ENCODE data around the gene CRACDL.

Gene CRACDL

DNA sequence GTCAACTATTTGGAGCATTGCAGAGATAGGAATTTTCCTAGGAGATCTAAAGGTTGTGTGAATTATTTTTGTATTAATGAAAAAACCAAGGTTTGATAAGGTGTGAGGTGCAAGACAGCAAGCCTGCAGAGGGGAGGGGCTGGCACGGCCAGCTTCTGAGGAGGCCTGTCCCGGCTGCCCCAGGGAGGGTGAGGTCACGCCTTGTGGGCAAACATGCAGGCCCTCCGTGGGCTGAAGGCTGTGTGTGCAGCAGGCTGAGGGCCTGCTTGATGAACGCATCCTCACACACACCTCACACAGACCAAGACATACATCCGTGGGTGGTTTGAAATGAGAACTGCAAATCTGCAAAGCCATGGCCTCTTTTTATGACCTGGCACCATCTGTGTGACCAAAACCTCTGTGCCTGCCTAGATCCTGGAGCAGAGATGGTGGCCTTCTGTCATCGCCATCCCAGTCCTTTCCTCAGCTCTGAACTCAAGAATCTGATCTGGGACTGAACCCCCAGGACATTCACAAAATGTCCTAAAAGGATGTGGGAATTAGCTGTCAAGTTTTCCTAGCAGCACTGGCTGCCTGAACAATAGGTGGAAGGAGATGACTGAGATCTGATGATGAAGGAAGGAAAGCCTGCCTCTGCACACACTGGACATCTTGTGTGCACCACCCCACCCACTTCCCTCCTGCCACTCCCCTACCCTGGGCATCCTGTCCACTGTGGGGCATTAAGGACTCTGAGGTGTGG is 102.7 kb downstream of the CRACDL start:
- DNase-seq (ENCODE audit: extremely low read depth, low read depth): no peak
- TF ChIP-seq, protein P1, sequence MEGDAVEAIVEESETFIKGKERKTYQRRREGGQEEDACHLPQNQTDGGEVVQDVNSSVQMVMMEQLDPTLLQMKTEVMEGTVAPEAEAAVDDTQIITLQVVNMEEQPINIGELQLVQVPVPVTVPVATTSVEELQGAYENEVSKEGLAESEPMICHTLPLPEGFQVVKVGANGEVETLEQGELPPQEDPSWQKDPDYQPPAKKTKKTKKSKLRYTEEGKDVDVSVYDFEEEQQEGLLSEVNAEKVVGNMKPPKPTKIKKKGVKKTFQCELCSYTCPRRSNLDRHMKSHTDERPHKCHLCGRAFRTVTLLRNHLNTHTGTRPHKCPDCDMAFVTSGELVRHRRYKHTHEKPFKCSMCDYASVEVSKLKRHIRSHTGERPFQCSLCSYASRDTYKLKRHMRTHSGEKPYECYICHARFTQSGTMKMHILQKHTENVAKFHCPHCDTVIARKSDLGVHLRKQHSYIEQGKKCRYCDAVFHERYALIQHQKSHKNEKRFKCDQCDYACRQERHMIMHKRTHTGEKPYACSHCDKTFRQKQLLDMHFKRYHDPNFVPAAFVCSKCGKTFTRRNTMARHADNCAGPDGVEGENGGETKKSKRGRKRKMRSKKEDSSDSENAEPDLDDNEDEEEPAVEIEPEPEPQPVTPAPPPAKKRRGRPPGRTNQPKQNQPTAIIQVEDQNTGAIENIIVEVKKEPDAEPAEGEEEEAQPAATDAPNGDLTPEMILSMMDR (IDR thresholded peaks at IDR 0.05; ENCODE audit: low read depth, low read length, missing control alignments): no peak
- no peak overlapping the region for H3K4me3 ChIP-seq (replicated peaks; ENCODE audit: low read depth, low read length)

DNA sequence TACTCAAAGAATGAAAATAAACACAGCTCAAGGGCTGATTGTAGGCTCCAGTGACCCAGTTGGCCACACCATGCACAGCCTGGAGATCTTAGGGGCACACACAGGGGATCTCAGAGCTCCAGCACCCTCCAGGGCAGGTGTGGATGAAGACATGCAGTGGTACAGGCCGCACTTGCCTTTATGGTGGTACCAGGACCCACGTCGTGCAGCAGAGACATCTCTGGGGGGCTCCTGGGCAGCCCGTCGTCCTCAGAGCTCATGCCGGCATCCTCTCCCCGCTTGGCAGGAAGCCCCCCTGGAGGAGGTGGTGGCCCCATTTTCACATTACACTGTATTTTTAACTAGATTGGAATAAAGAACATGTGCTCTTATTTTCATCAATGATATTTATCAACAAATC is 103.9 kb downstream of the CRACDL start:
- H3K4me3 ChIP-seq (replicated peaks; ENCODE audit: low read depth, low read length): no peak overlapping the region
- TF ChIP-seq, protein P1 (IDR thresholded peaks at IDR 0.05; ENCODE audit: low read depth, low read length, missing control alignments): no peak
- no peak for DNase-seq (ENCODE audit: extremely low read depth, low read depth)

DNA sequence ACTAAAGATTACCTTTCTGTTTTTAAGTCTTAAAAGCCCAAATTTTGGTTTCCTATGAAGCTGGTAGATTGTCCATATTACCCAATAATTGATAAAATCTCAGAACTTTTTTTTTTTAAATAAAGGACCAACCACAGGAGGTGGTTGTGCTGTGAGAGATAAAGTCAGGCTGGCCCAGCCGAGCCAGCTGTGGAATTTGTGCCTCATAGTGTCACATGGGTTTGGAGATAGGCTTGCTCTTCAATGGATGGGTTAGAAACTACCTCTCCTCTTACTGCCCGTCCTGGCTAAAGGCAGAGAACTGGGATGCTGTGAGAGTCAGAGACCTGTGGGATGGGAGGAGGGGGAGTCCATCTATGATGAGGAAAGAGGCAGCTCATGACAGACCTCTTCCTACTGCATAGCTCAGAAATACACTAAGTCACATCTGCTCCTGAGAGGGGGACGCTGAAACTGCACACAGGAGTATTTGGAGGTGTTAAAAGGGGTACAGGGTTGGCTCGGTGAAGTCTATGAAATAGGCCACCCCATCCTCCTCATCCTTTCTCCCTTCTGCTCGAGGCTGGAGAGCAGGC is 105.4 kb downstream of the CRACDL start:
- no peak for DNase-seq (ENCODE audit: extremely low read depth, low read depth)
- TF ChIP-seq, protein P1 (IDR thresholded peaks at IDR 0.05; ENCODE audit: low read depth, low read length, missing control alignments): no peak
- H3K4me3 ChIP-seq (replicated peaks; ENCODE audit: low read depth, low read length): no peak overlapping the region

DNA sequence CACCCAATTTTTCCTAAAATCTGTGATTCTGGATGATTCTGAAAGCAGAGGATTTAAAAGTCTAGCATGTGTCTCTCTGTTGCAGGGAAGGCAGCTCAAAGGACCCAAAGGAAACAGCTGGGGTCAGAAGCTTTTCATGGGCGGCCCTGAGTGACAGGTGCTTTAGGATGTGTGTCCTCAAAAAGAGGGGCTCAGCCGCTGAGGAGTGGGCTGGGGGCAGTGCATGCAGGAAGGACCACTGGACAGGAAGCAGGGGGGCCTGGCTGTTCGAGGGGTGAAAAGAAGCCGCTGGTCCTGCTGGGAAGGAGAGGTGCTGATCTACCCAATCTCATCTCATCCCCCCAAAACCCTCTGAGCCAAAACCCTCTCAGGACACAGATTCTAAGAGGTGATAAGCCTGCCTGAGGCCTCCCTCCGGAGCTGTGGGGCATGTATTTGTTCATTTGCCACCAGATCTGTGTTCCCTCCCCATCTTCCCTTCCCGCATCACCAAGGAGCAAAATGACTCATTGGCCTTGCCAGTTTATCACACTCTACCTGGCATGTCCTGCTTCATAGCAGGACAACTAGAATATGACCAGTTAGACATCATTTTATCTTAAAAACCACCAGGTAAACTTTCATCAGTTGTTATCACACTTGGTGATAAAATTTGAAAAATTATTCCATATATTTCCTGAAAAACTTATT is 106.3 kb downstream of the CRACDL start:
- DNase-seq (ENCODE audit: extremely low read depth, low read depth): no peak
- no peak overlapping the region for H3K4me3 ChIP-seq (replicated peaks; ENCODE audit: low read depth, low read length)
- TF ChIP-seq, protein P1 (IDR thresholded peaks at IDR 0.05; ENCODE audit: low read depth, low read length, missing control alignments): no peak

DNA sequence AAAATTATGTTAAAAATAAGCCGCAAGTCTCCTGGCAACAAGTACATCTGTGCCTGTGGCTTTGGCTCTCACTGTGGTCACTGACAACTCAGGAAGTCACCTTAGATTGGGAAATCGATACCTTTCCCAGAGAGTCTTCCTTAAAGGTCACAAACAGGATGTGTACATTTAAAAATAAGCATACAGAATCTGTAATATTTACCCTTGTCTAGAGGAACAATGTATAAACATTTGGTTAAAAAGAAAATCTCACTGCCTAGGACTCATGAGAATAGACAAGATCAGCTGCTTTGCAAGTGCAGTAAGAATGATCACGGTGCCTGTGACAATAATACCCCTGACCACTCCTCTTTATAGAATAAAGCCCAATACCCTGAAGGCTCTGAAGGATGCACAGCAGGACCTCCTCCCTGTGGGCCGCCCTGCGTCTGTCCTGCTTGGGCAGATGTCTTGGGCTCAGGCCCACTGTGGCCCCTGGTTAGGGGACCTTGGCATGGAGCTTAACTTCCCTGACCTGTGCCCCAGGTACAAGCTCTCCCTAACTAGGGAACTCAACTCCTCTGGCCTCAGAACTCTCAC is 107.1 kb downstream of the CRACDL start:
- TF ChIP-seq, protein P1 (IDR thresholded peaks at IDR 0.05; ENCODE audit: low read depth, low read length, missing control alignments): no peak
- DNase-seq (ENCODE audit: extremely low read depth, low read depth): no peak
- no peak overlapping the region for H3K4me3 ChIP-seq (replicated peaks; ENCODE audit: low read depth, low read length)

DNA sequence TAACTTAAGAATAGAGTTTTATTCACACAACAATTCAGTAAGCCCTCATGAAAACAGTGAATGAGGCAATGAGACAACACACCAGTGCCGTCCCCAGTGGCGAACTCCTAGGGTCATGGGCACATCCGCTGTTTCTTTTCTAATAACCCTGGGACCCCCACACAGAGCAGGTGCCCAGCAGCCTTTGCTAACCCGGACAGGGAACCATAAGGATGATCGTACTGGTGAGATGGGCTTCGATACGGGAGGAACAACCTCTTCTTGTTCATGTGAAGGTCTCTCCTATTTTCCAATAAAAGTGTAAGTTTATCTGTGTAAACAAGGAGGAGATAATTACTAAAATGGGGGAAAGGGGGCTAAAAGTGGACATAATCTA is 107.7 kb downstream of the CRACDL start:
- H3K4me3 ChIP-seq (replicated peaks; ENCODE audit: low read depth, low read length): no peak overlapping the region
- TF ChIP-seq, protein P1 (IDR thresholded peaks at IDR 0.05; ENCODE audit: low read depth, low read length, missing control alignments): no peak
- no peak for DNase-seq (ENCODE audit: extremely low read depth, low read depth)
